Measurements from ENCODE around the gene USP49.
"Not testable (repeated sequence)": the region's sequence is repeated elsewhere in the genome, so short reads cannot be mapped to it uniquely, and the experiment has no call there.

GRCh38 chr6:41942882-41943281, 47.7 kb upstream of the USP49 start:
- TF ChIP-seq POLR2A (IDR thresholded peaks at IDR 0.05; ENCODE audit: low read depth, low read length); TAF1 (IDR thresholded peaks at IDR 0.05; ENCODE audit: borderline replicate concordance, low read depth, low read length); POLR2AphosphoS5 (IDR thresholded peaks at IDR 0.05; ENCODE audit: low read depth, low read length): not testable (repeated sequence)

All from GM12892 (cell line).